IMR-90 (cell line): ENCODE measurements around the gene GNAI1. TPM values are rescaled to one million over a fixed set of nuclear protein-coding genes. Genes with fewer than 3 reads are reported as not detected.

Experiments
- ATAC-seq: fragments of 200-7000 bp; cut with Tn5 transposase; 2 replicates; pipeline ENCODE4 v1.9.1; 2020; ENCODE audit warnings: low read depth, mild to moderate bottlenecking, moderate library complexity
- BruUV-seq: library from RNA; stranded (reverse); fragments of 400-500 nt; replicated peaks from 2 replicates; lab custom pipeline; 2021; lab: Mats Ljungman, UMichigan
- CTCF ChIA-PET: fragments of 300-600 bp; formaldehyde crosslinking; extraction: SDS; loops from one replicate; lab custom pipeline; 2021; ENCODE audit warnings: antibody characterized with exemption; lab: Yijun Ruan, JAX
- POLR2A ChIA-PET: fragments of 300-600 bp; sonication (Branson Sonifier 250); formaldehyde crosslinking; loops from one replicate; lab custom pipeline; 2022; ENCODE audit warnings: antibody characterized with exemption; ENCODE audit not compliant: unreplicated experiment; lab: Charles Lee
- DNase-seq: peaks from one replicate; pipeline ENCODE4 v3.0.0; 2013
- H2AFZ ChIP-seq: replicated peaks from 2 replicates; pipeline ENCODE3; 2013; ENCODE audit warnings: low read length, mild to moderate bottlenecking; ENCODE audit not compliant: poor library complexity
- H2AK5ac ChIP-seq: 2 replicates; pipeline ENCODE4 v1.6.1; 2013; ENCODE audit warnings: low read depth, low read length, inconsistent platforms
- H2AK9ac ChIP-seq: replicated peaks from 2 replicates; pipeline ENCODE3; 2013; ENCODE audit warnings: mild to moderate bottlenecking, low read depth, low read length, moderate library complexity; ENCODE audit not compliant: poor library complexity
- H2BK120ac ChIP-seq: 2 replicates; pipeline ENCODE4 v1.6.1; 2013; ENCODE audit warnings: low read depth, low read length, inconsistent platforms
- H2BK15ac ChIP-seq: 3 replicates; pipeline ENCODE4 v1.6.1; 2013; ENCODE audit warnings: low read depth, low read length, inconsistent platforms
- H2BK20ac ChIP-seq: 2 replicates; pipeline ENCODE4 v1.6.1; 2013; ENCODE audit warnings: low read depth, mild to moderate bottlenecking, inconsistent platforms, low read length, moderate library complexity
- H2BK5ac ChIP-seq: 2 replicates; pipeline ENCODE4 v1.6.1; 2013; ENCODE audit warnings: mild to moderate bottlenecking, low read depth, low read length, inconsistent platforms; ENCODE audit not compliant: poor library complexity, severe bottlenecking
- H3K14ac ChIP-seq: replicated peaks from 2 replicates; pipeline ENCODE4 v1.6.1; 2013; ENCODE audit warnings: low read depth, low read length, inconsistent platforms
- H3K18ac ChIP-seq: 2 replicates; pipeline ENCODE4 v1.6.1; 2013; ENCODE audit warnings: low read depth, low read length, control low read depth
- H3K23ac ChIP-seq: 2 replicates; pipeline ENCODE4 v1.6.1; 2013; ENCODE audit warnings: low read depth, low read length, inconsistent platforms
- H3K27ac ChIP-seq: 2 replicates; pipeline ENCODE4 v1.5.1; 2013; ENCODE audit warnings: mild to moderate bottlenecking, control low read depth, low read length; ENCODE audit not compliant: insufficient read depth
- H3K27me3 ChIP-seq: 2 replicates; pipeline ENCODE4 v1.6.1; 2013; ENCODE audit warnings: low read length; ENCODE audit not compliant: control insufficient read depth, insufficient read depth
- H3K36me3 ChIP-seq: 2 replicates; pipeline ENCODE4 v1.6.1; 2013; ENCODE audit warnings: low read length, mixed read lengths; ENCODE audit not compliant: control insufficient read depth, insufficient read depth
- H3K4ac ChIP-seq: 2 replicates; pipeline ENCODE4 v1.6.1; 2013; ENCODE audit warnings: low read depth, low read length, inconsistent platforms
- H3K4me1 ChIP-seq: 2 replicates; pipeline ENCODE4 v1.6.1; 2013; ENCODE audit warnings: low read length, mixed read lengths; ENCODE audit not compliant: control insufficient read depth, insufficient read depth
- H3K4me2 ChIP-seq: 2 replicates; pipeline ENCODE4 v1.6.1; 2013; ENCODE audit warnings: low read depth, mild to moderate bottlenecking, control low read depth, low read length, moderate library complexity
- H3K4me3 ChIP-seq: 2 replicates; pipeline ENCODE4 v1.5.1; 2013; ENCODE audit warnings: low read depth, mild to moderate bottlenecking, control low read depth, low read length, moderate library complexity; ENCODE audit not compliant: insufficient read depth
- H3K56ac ChIP-seq: 2 replicates; pipeline ENCODE4 v1.6.1; 2013; ENCODE audit warnings: low read length, inconsistent platforms; ENCODE audit not compliant: insufficient read depth; ENCODE audit errors: extremely low read depth
- H3K79me1 ChIP-seq, 2 experiments: 2 replicates each; pipeline ENCODE4 v1.6.1; 2013; ENCODE audit warnings: low read length in 2 of 2, inconsistent platforms in 1 of 2, low read depth in 1 of 2
- H3K9ac ChIP-seq: 2 replicates; pipeline ENCODE4 v1.6.1; 2013; ENCODE audit warnings: low read depth, low read length, control low read depth
- H3K9me1 ChIP-seq: 2 replicates; pipeline ENCODE4 v1.6.1; 2013; ENCODE audit warnings: low read length, inconsistent platforms; ENCODE audit not compliant: insufficient read depth
- H3K9me3 ChIP-seq: 2 replicates; pipeline ENCODE4 v1.6.1; 2013; ENCODE audit warnings: low read length; ENCODE audit not compliant: control insufficient read depth, insufficient read depth
- H4K20me1 ChIP-seq: 2 replicates; pipeline ENCODE4 v1.6.1; 2013; ENCODE audit warnings: low read length, inconsistent platforms; ENCODE audit not compliant: insufficient read depth
- H4K5ac ChIP-seq: 2 replicates; pipeline ENCODE4 v1.6.1; 2013; ENCODE audit warnings: mild to moderate bottlenecking, low read depth, low read length, control low read depth
- H4K8ac ChIP-seq, 2 experiments: 2 replicates each; pipeline ENCODE4 v1.6.1; 2013; ENCODE audit warnings: low read depth in 2 of 2, low read length in 2 of 2, control low read depth in 1 of 2, inconsistent platforms in 1 of 2
- H4K91ac ChIP-seq: 2 replicates; pipeline ENCODE4 v1.6.1; 2013; ENCODE audit warnings: low read depth, low read length, inconsistent platforms; ENCODE audit not compliant: insufficient read depth
- MAFK ChIP-seq: IDR thresholded peaks from 2 replicates; pipeline ENCODE4 v1.6.1; 2012; ENCODE audit warnings: low read depth, low read length, improper control_type of control experiment
- NFE2L2 ChIP-seq: fragments of 150-350 bp; IDR thresholded peaks from 2 replicates; pipeline ENCODE4 v1.6.1; 2016; ENCODE audit warnings: low read depth, mild to moderate bottlenecking, low read length
- WGBS, 2 experiments: methylation state at CpG; one replicate each; pipeline versions ENCODE4 v1.1.5 to v1.1.7; 2013; ENCODE audit warnings: missing lambda C conversion rate in 2 of 2; ENCODE audit not compliant: insufficient read length in 1 of 2; ENCODE audit errors: extremely low coverage in 2 of 2; 5-methylcytosine and 5-hydroxymethylcytosine counted together
- dilution Hi-C: fragments of 300-500 bp; cut with HindIII; formaldehyde crosslinking; loops from one replicate; pipeline ENCODE4 v1.14.3; 2018; ENCODE audit warnings: low sequenced_read_pairs; ENCODE audit not compliant: unreplicated experiment
- in situ Hi-C: fragments of 300-500 bp; cut with MboI; formaldehyde crosslinking; loops from 3 replicates; pipeline ENCODE4 v1.14.3; 2019; ENCODE audit warnings: low sequenced_read_pairs, inconsistent platforms, mixed read lengths
- intact Hi-C: fragments of 100-400 bp; cut with micrococcal nuclease; formaldehyde crosslinking; loops from 2 replicates; pipeline ENCODE4 v1.10.0; 2022
- polyA plus RNA-seq, 3 experiments: library from polyadenylated mRNA; depleted of rRNA; stranded (reverse); fragments of >200 nt; gene quantifications; 2 replicates each; pipeline ENCODE4 v1.2.3, GENCODE V29; 2012; ENCODE audit warnings: low replicate concordance in 1 of 3
- total RNA-seq: library from RNA; depleted of rRNA; stranded (reverse); fragments of >200 nt; gene quantifications from 2 replicates; pipeline ENCODE4 v1.2.3, GENCODE V29; 2012

The GNAI1 gene
- total and polyA plus RNA-seq, 2 of the 4 experiments (the other 2 are of a cell fraction): 21.1 to 26.5 TPM

- H3K9me1 ChIP-seq: no peaks in the 10 kb centered on the region
- no CpG with 5 or more reads among the region's 1 CpG for WGBS, 2 experiments
- no peaks in the 10 kb centered on the region for H3K27me3 ChIP-seq
- H3K79me1 ChIP-seq: no peaks in the 10 kb centered on the region
- in situ Hi-C loops (no loop called here), intact Hi-C loops (no loop called here), dilution Hi-C loops (no loop called here)
- no peak overlapping the region for H3K4me2 ChIP-seq
- H3K23ac ChIP-seq: no peak overlapping the region
- ChIA-PET CTCF (no interaction called here), POLR2A (no interaction called here)
- H3K56ac ChIP-seq: no peak overlapping the region
- no peak for DNase-seq
- H3K4me3 ChIP-seq: no peak overlapping the region
- no peak overlapping the region for H2AK5ac ChIP-seq
- H2AFZ ChIP-seq: no peak overlapping the region
- no peak overlapping the region for H3K4ac ChIP-seq
- H4K20me1 ChIP-seq: no peaks in the 10 kb centered on the region
- no peaks in the 10 kb centered on the region for H3K4me1 ChIP-seq
- H2AK9ac ChIP-seq: no peak overlapping the region
- no peak overlapping the region for H3K27ac ChIP-seq
- H2BK20ac ChIP-seq: no peak overlapping the region
- no TSS peak for BruUV-seq
- no peak overlapping the region for H2BK120ac ChIP-seq
- no peak for TF ChIP-seq NFE2L2
- peak; percentile 60 for TF ChIP-seq MAFK
- H2BK15ac ChIP-seq: no peak overlapping the region
- no peak overlapping the region for H4K5ac ChIP-seq
- no peak overlapping the region for H2BK5ac ChIP-seq
- ATAC-seq: no peak; the same call in 1 of the 2 replicates
- no peak overlapping the region for H4K8ac ChIP-seq
- H3K14ac ChIP-seq: no peak overlapping the region
- H3K9me3 ChIP-seq: no peaks in the 10 kb centered on the region
- no peak overlapping the region for H3K18ac ChIP-seq
- H3K9ac ChIP-seq: no peak overlapping the region
- H3K36me3 ChIP-seq: no peaks in the 10 kb centered on the region
- no peak overlapping the region for H4K91ac ChIP-seq
These were observed 7.0 kb upstream of the GNAI1 start for GRCh38 chr7:80127412-80128160.
